Breast epithelium (tissue), 3 donors: ENCODE data around the gene METTL21C.

Experiments used
- CTCF ChIP-seq, 3 donors: fragments of 450-650 bp; IDR thresholded peaks; one replicate each; pipeline ENCODE4 v1.5.1; 2016 to 2017; ENCODE audit warnings: antibody characterized with exemption in 3 of 3, mild to moderate bottlenecking in 3 of 3, moderate library complexity in 3 of 3
- POLR2A ChIP-seq: fragments of 450-650 bp; IDR thresholded peaks from one replicate; pipeline ENCODE4 v1.6.1; 2016; ENCODE audit warnings: antibody characterized with exemption, mild to moderate bottlenecking, moderate library complexity

GRCh38 chr13:102697264-102697663 is 2.4 kb upstream of the METTL21C start:
- TF ChIP-seq CTCF (IDR thresholded peaks at IDR 0.05) (no peak), POLR2A (no peak)
